ENCODE data around the gene PIGS.

DNA sequence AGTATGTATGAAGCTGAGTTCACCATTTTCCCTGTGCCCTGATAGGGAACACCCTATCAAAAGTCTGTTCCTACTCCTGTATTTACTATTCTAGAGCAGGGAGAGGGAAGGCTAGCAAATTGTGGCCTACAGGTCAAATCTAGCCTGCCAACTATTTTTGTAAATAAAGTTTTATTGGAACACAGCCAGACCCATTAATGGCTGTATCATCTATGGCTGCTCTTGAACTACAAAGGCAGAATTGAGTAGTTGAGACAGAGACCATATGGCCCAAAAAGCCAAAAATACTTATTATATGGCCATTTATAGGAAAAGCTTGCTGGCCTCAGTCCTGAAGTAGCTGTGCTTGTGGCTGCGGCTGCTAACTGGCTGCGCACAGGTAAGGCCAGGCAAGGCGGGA, 9.6 kb upstream of the PIGS start:
- TF ChIP-seq, protein P1, sequence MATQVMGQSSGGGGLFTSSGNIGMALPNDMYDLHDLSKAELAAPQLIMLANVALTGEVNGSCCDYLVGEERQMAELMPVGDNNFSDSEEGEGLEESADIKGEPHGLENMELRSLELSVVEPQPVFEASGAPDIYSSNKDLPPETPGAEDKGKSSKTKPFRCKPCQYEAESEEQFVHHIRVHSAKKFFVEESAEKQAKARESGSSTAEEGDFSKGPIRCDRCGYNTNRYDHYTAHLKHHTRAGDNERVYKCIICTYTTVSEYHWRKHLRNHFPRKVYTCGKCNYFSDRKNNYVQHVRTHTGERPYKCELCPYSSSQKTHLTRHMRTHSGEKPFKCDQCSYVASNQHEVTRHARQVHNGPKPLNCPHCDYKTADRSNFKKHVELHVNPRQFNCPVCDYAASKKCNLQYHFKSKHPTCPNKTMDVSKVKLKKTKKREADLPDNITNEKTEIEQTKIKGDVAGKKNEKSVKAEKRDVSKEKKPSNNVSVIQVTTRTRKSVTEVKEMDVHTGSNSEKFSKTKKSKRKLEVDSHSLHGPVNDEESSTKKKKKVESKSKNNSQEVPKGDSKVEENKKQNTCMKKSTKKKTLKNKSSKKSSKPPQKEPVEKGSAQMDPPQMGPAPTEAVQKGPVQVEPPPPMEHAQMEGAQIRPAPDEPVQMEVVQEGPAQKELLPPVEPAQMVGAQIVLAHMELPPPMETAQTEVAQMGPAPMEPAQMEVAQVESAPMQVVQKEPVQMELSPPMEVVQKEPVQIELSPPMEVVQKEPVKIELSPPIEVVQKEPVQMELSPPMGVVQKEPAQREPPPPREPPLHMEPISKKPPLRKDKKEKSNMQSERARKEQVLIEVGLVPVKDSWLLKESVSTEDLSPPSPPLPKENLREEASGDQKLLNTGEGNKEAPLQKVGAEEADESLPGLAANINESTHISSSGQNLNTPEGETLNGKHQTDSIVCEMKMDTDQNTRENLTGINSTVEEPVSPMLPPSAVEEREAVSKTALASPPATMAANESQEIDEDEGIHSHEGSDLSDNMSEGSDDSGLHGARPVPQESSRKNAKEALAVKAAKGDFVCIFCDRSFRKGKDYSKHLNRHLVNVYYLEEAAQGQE (IDR thresholded peaks at IDR 0.05; ENCODE audit: low read depth) = no peak
- TF ChIP-seq, protein P2, sequence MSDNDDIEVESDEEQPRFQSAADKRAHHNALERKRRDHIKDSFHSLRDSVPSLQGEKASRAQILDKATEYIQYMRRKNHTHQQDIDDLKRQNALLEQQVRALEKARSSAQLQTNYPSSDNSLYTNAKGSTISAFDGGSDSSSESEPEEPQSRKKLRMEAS (IDR thresholded peaks at IDR 0.05) = no peak
- no peak for TF ChIP-seq EZH2 (IDR thresholded peaks at IDR 0.05)
- TF ChIP-seq, protein P3, sequence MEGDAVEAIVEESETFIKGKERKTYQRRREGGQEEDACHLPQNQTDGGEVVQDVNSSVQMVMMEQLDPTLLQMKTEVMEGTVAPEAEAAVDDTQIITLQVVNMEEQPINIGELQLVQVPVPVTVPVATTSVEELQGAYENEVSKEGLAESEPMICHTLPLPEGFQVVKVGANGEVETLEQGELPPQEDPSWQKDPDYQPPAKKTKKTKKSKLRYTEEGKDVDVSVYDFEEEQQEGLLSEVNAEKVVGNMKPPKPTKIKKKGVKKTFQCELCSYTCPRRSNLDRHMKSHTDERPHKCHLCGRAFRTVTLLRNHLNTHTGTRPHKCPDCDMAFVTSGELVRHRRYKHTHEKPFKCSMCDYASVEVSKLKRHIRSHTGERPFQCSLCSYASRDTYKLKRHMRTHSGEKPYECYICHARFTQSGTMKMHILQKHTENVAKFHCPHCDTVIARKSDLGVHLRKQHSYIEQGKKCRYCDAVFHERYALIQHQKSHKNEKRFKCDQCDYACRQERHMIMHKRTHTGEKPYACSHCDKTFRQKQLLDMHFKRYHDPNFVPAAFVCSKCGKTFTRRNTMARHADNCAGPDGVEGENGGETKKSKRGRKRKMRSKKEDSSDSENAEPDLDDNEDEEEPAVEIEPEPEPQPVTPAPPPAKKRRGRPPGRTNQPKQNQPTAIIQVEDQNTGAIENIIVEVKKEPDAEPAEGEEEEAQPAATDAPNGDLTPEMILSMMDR (IDR thresholded peaks at IDR 0.05 in 2 of 3, conservative IDR thresholded peaks at IDR 0.05 in 1 of 3; ENCODE audit: borderline replicate concordance in 1 of 3, insufficient read depth in 1 of 3, low read depth in 2 of 3, low read length in 2 of 3) = no peak
- TF ChIP-seq TCF7L2 (IDR thresholded peaks at IDR 0.05; ENCODE audit: borderline replicate concordance, extremely low read depth, insufficient read depth, insufficient read length) = no peak
- no peak for TF ChIP-seq YY1 (IDR thresholded peaks at IDR 0.05; ENCODE audit: extremely low read depth, insufficient replicate concordance, low read depth, low read length)
- no peak for TF ChIP-seq ZNF274 (IDR thresholded peaks at IDR 0.05; ENCODE audit: low read depth, low read length)
- TF ChIP-seq POLR2A (IDR thresholded peaks at IDR 0.05; ENCODE audit: borderline replicate concordance, extremely low read depth, insufficient read depth, insufficient read length) = no peak
- TF ChIP-seq, protein P4, sequence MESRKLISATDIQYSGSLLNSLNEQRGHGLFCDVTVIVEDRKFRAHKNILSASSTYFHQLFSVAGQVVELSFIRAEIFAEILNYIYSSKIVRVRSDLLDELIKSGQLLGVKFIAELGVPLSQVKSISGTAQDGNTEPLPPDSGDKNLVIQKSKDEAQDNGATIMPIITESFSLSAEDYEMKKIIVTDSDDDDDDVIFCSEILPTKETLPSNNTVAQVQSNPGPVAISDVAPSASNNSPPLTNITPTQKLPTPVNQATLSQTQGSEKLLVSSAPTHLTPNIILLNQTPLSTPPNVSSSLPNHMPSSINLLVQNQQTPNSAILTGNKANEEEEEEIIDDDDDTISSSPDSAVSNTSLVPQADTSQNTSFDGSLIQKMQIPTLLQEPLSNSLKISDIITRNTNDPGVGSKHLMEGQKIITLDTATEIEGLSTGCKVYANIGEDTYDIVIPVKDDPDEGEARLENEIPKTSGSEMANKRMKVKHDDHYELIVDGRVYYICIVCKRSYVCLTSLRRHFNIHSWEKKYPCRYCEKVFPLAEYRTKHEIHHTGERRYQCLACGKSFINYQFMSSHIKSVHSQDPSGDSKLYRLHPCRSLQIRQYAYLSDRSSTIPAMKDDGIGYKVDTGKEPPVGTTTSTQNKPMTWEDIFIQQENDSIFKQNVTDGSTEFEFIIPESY (IDR thresholded peaks at IDR 0.05; ENCODE audit: extremely low read depth, insufficient replicate concordance, low read length) = no peak
